HepG2 (cell line): ENCODE results near the gene PASK. TPM values are rescaled to one million over a fixed set of nuclear protein-coding genes. Genes with fewer than 3 reads are reported as not detected.

Experiments
- ATAC-seq: fragments of 200-7000 bp; cut with Tn5 transposase; 3 replicates; pipeline ENCODE4 v1.9.1; 2020; ENCODE audit warnings: mild to moderate bottlenecking, moderate library complexity
- BruUV-seq: library from RNA; stranded (reverse); fragments of 400-500 nt; replicated peaks from 2 replicates; lab custom pipeline; 2021; lab: Mats Ljungman, UMichigan
- CTCF ChIA-PET: fragments of 300-600 bp; formaldehyde crosslinking; extraction: SDS; loops from one replicate; lab custom pipeline; 2021; ENCODE audit warnings: low total read pairs, inconsistent platforms, low intra/inter-chr PET ratio; lab: Yijun Ruan, JAX
- POLR2A ChIA-PET: fragments of 350-600 bp; sonication (Branson Sonifier 250); formaldehyde crosslinking; loops from one replicate; lab custom pipeline; 2020; ENCODE audit warnings: antibody characterized with exemption, inconsistent platforms; lab: Yijun Ruan, JAX
- DNase-seq: peaks from one replicate; pipeline ENCODE4 v3.0.0-alpha.2; 2015; ENCODE audit warnings: low spot score
- FAIRE-seq: peaks from 3 replicates; lab custom pipeline; 2011; peaks lifted over from hg19 to GRCh38; lab: Jason Lieb, UNC
- H2AFZ ChIP-seq: one replicate; pipeline ENCODE4 v1.6.1; 2011; ENCODE audit warnings: low read length, inconsistent platforms
- H3K27ac ChIP-seq: fragments of 300-600 bp; 3 replicates; pipeline ENCODE4 v1.8.0; 2011; ENCODE audit warnings: mixed run types, mild to moderate bottlenecking, mixed read lengths, low read length, inconsistent platforms; ENCODE audit not compliant: insufficient read depth; ENCODE audit errors: extremely low read length
- H3K27me3 ChIP-seq, 2 experiments: fragments of 200-600 bp in 1 of 2; 2 replicates in 1 of 2; 3 replicates in 1 of 2; pipeline versions ENCODE4 v1.6.0 to v1.8.0; 2011; ENCODE audit warnings: low read length in 2 of 2, mild to moderate bottlenecking in 2 of 2, moderate library complexity in 2 of 2, inconsistent platforms in 1 of 2; ENCODE audit not compliant: insufficient read depth in 2 of 2, control insufficient read depth in 1 of 2
- H3K36me3 ChIP-seq, 2 experiments: fragments of 200-600 bp in 1 of 2; replicated peaks in 1 of 2; 2 replicates in 1 of 2; 3 replicates in 1 of 2; pipeline versions ENCODE4 v1.5.1 to v1.8.0; 2011; ENCODE audit warnings: low read length in 2 of 2, inconsistent platforms in 1 of 2; ENCODE audit not compliant: insufficient read depth in 2 of 2, control insufficient read depth in 1 of 2
- H3K4me1 ChIP-seq: 2 replicates; pipeline ENCODE4 v1.5.1; 2012; ENCODE audit warnings: low read length, inconsistent platforms; ENCODE audit not compliant: insufficient read depth
- H3K4me2 ChIP-seq: 2 replicates; pipeline ENCODE4 v1.6.0; 2011; ENCODE audit warnings: low read depth, low read length, inconsistent platforms
- H3K4me3 ChIP-seq, 3 experiments: fragments of 200-600 bp in 1 of 3; sonication (generic), shearing (Covaris generic) in 1 of 3; replicated peaks in 1 of 3; 2 replicates each; pipeline ENCODE4 v1.5.1; 2011 to 2016; ENCODE audit warnings: low read length in 3 of 3, inconsistent platforms in 2 of 3, low read depth in 2 of 3, mild to moderate bottlenecking in 2 of 3, control low read depth in 1 of 3, mixed read lengths in 1 of 3; ENCODE audit not compliant: insufficient read depth in 1 of 3
- H3K79me2 ChIP-seq: one replicate; pipeline ENCODE4 v1.6.1; 2011; ENCODE audit warnings: low read length, inconsistent platforms; ENCODE audit not compliant: insufficient read depth
- H3K9ac ChIP-seq: 2 replicates; pipeline ENCODE4 v1.6.0; 2011; ENCODE audit warnings: mild to moderate bottlenecking, low read depth, low read length, inconsistent platforms; ENCODE audit not compliant: insufficient read depth
- H3K9me3 ChIP-seq: 2 replicates; pipeline ENCODE4 v1.5.1; 2012; ENCODE audit warnings: mild to moderate bottlenecking, low read length
- H4K20me1 ChIP-seq: 2 replicates; pipeline ENCODE4 v1.6.0; 2011; ENCODE audit warnings: inconsistent platforms, mild to moderate bottlenecking, low read length, moderate library complexity; ENCODE audit not compliant: insufficient read depth
- CREM ChIP-seq, 2 experiments: sonication (generic) in 1 of 2; formaldehyde crosslinking in 1 of 2; IDR thresholded peaks; 2 replicates each; pipeline versions ENCODE4 v1.4.0 to v1.6.1; 2016 to 2020; ENCODE audit warnings: antibody characterized with exemption in 1 of 2, mild to moderate bottlenecking in 1 of 2, missing genetic modification reagents in 1 of 2
- ELF1 ChIP-seq: sonication (generic); formaldehyde crosslinking; IDR thresholded peaks from 2 replicates; pipeline ENCODE4 v1.4.0; 2020; ENCODE audit warnings: missing genetic modification reagents
- HDAC6 ChIP-seq: fragments of 200-600 bp; sonication (generic); IDR thresholded peaks from 2 replicates; pipeline ENCODE4 v1.7.0; 2017; ENCODE audit warnings: mild to moderate bottlenecking, antibody characterized with exemption, low read length, low read depth
- MLLT10 ChIP-seq: sonication (generic); formaldehyde crosslinking; IDR thresholded peaks from 2 replicates; pipeline ENCODE4 v1.4.0; 2020; ENCODE audit warnings: missing genetic modification reagents
- PATZ1 ChIP-seq: sonication (generic); formaldehyde crosslinking; IDR thresholded peaks from 2 replicates; pipeline ENCODE4 v1.4.0; 2020; ENCODE audit warnings: missing genetic modification reagents
- REPIN1 ChIP-seq: sonication (generic); formaldehyde crosslinking; IDR thresholded peaks from 2 replicates; pipeline ENCODE4 v1.8.0; 2022; ENCODE audit warnings: missing genetic modification reagents, low read depth, mild to moderate bottlenecking, borderline replicate concordance
- SMC3 ChIP-seq: IDR thresholded peaks from 2 replicates; pipeline ENCODE4 v1.6.1; 2011; ENCODE audit warnings: low read length, improper control_type of control experiment
- ZBTB33 ChIP-seq: sonication (generic); formaldehyde crosslinking; IDR thresholded peaks from 2 replicates; pipeline ENCODE4 v1.4.0; 2020; ENCODE audit warnings: missing genetic modification reagents
- ZNF83 ChIP-seq: sonication (generic); formaldehyde crosslinking; IDR thresholded peaks from 2 replicates; pipeline ENCODE4 v1.4.0; 2020; ENCODE audit warnings: missing genetic modification reagents, mild to moderate bottlenecking, borderline replicate concordance
- WGBS: methylation state at CpG from one replicate; pipeline ENCODE4 v1.1.6; 2017; ENCODE audit warnings: low lambda C conversion rate; 5-methylcytosine and 5-hydroxymethylcytosine counted together
- in situ Hi-C: cut with HindIII; loops from 2 replicates; pipeline ENCODE4 v1.10.0; 2017; ENCODE audit warnings: low pct_unique_long_range_greater_than_20kb; ENCODE audit not compliant: extremely low pct_ligation_motif_present
- intact Hi-C: fragments of 100-400 bp; cut with micrococcal nuclease; formaldehyde crosslinking; loops from one replicate; pipeline ENCODE4 v1.10.0; 2022; ENCODE audit not compliant: unreplicated experiment
- polyA plus RNA-seq, 8 experiments: library from polyadenylated mRNA; depleted of rRNA in 3 of 8; stranded (reverse) in 7 of 8; unstranded in 1 of 8; fragments of >200 nt; fragmentation: Illumina TruSeq in 4 of 8; extraction: Trizol in 4 of 8; gene quantifications; 2 replicates each; pipeline versions ENCODE4 v1.2.1 to v1.2.3, GENCODE V29; 2011 to 2016; ENCODE audit warnings: low read depth in 4 of 8, missing spikeins in 1 of 8, mixed read lengths in 1 of 8; ENCODE audit not compliant: insufficient read depth in 1 of 8
- total RNA-seq, 5 experiments: library from RNA; depleted of rRNA; stranded (reverse); fragments of >200 nt; fragmentation: Illumina TruSeq; extraction: Trizol; gene quantifications; 2 replicates each; pipeline ENCODE4 v1.2.3, GENCODE V29; 2016; ENCODE audit warnings: low read depth in 1 of 5

The PASK gene
- total and polyA plus RNA-seq, 2 of the 13 experiments (the other 11 are each of a cell fraction or from before 2014, with no cell fraction given), result 6.9 to 17.0 TPM

- no peaks in the 10 kb centered on the region for H3K9me3 ChIP-seq
- ATAC-seq, result no peak
- H4K20me1 ChIP-seq, result no peaks in the 10 kb centered on the region; the same call in 1 of the 2 replicates
- TF ChIP-seq CREM (IDR thresholded peaks at IDR 0.05) (no peak), CREM (CRISPR knock-in tag; IDR thresholded peaks at IDR 0.05) (no peak), ZNF83 (no peak), ELF1 (no peak), HDAC6 (no peak), REPIN1 (CRISPR knock-in tag) (no peak), MLLT10 (CRISPR knock-in tag) (no peak)
- H3K9ac ChIP-seq, result no peak overlapping the region
- no peak for FAIRE-seq
- peaks cover 25% of the 10 kb centered on the region for H3K4me1 ChIP-seq
- no peak overlapping the region for H2AFZ ChIP-seq
- H3K36me3 ChIP-seq, result peaks cover 1 to 4% of the 10 kb centered on the region in 2 experiments; a peak in 1 of 5 replicates
- intact Hi-C loops (no loop called here), in situ Hi-C loops (no loop called here)
- 93% methylated on average over 16 of the region's 16 CpGs for whole genome bisulfite sequencing
- no TSS peak for BruUV-seq
- H3K27ac ChIP-seq, result no peak overlapping the region
- peaks cover 6 to 10% of the 10 kb centered on the region in 2 experiments for H3K27me3 ChIP-seq
- ChIA-PET CTCF (no interaction called here), POLR2A (no interaction called here)
- no peak overlapping the region for H3K4me3 ChIP-seq
- no peak overlapping the region for H3K4me2 ChIP-seq
- DNase-seq, result no peak
- H3K79me2 ChIP-seq, result no peaks in the 10 kb centered on the region
These were observed 74.3 kb downstream of the PASK start for GRCh38 chr2:241074901-241075540.

- H3K9ac ChIP-seq, result no peak overlapping the region
- H3K36me3 ChIP-seq, result peaks cover 1 to 4% of the 10 kb centered on the region in 2 experiments; a peak in 1 of 5 replicates
- no peak for DNase-seq
- FAIRE-seq, result no peak
- no peak overlapping the region for H3K27ac ChIP-seq
- no peak overlapping the region for H3K4me3 ChIP-seq
- TF ChIP-seq PATZ1 (CRISPR knock-in tag), result peak; percentile 22; the same call in 1 of the 2 replicates
- TF ChIP-seq ZBTB33 (CRISPR knock-in tag), result peak; percentile 81
- TF ChIP-seq SMC3, result no peak
- peaks cover 9 to 18% of the 10 kb centered on the region in 2 experiments for H3K27me3 ChIP-seq
- no TSS peak for BruUV-seq
- H4K20me1 ChIP-seq, result no peaks in the 10 kb centered on the region; the same call in 1 of the 2 replicates
- ChIA-PET CTCF (no interaction called here), POLR2A (interaction anchor here (1.4 kb wide), 1 partner anchor 75 kb away, joined by 4 read pairs; the partner anchor contains the start of gene PASK)
- peaks cover 23% of the 10 kb centered on the region; the same call in 1 of the 2 replicates for H3K4me1 ChIP-seq
- ATAC-seq, result no peak
- 90% methylated on average over 11 of the region's 16 CpGs for WGBS
- no peak overlapping the region for H3K4me2 ChIP-seq
- H3K79me2 ChIP-seq, result no peaks in the 10 kb centered on the region
- in situ Hi-C loops (no loop called here), intact Hi-C loops (no loop called here)
- H2AFZ ChIP-seq, result no peak overlapping the region
- H3K9me3 ChIP-seq, result no peaks in the 10 kb centered on the region
These were observed 75.0 kb downstream of the PASK start for GRCh38 chr2:241074065-241074818.
